Lung (tissue), 12 donors: Measurements from ENCODE around the gene NFE2L1. TPM values are rescaled to one million over a fixed set of nuclear protein-coding genes. Genes with fewer than 3 reads are reported as not detected.

Experiments used
- ATAC-seq: fragments of 200-7000 bp; cut with Tn5 transposase; one replicate; pipeline ENCODE4 v1.9.1; 2020; ENCODE audit warnings: moderate number of reproducible peaks; ENCODE audit not compliant: insufficient read depth, low FRiP score
- DNase-seq, 3 donors: peaks; one replicate each; pipeline ENCODE4 v3.0.0-alpha.2; 2013 to 2017
- H3K27ac ChIP-seq, 2 donors: one replicate each; pipeline ENCODE4 v1.5.1; 2013; ENCODE audit warnings: mild to moderate bottlenecking in 2 of 2, moderate library complexity in 2 of 2, control low read depth in 1 of 2, inconsistent platforms in 1 of 2, low read depth in 1 of 2, low read length in 1 of 2
- H3K27me3 ChIP-seq, 3 donors: one replicate each; pipeline ENCODE4 v1.5.1; 2013; ENCODE audit warnings: low read length in 2 of 3; ENCODE audit not compliant: control insufficient read depth in 3 of 3, insufficient read depth in 3 of 3
- H3K36me3 ChIP-seq, 4 donors: one replicate each; pipeline ENCODE4 v1.5.1; 2013; ENCODE audit warnings: low read length in 4 of 4, mild to moderate bottlenecking in 1 of 4, moderate library complexity in 1 of 4; ENCODE audit not compliant: control insufficient read depth in 4 of 4, insufficient read depth in 4 of 4
- H3K4me1 ChIP-seq, 5 donors: one replicate each; pipeline ENCODE4 v1.5.1; 2013; ENCODE audit warnings: low read length in 5 of 5, mild to moderate bottlenecking in 2 of 5, moderate library complexity in 1 of 5; ENCODE audit not compliant: control insufficient read depth in 5 of 5, insufficient read depth in 5 of 5
- H3K4me3 ChIP-seq: one replicate; pipeline ENCODE4 v1.5.1; 2013; ENCODE audit warnings: mild to moderate bottlenecking, control low read depth, moderate library complexity
- H3K9ac ChIP-seq, 2 donors: one replicate each; pipeline ENCODE4 v1.5.1; 2013; ENCODE audit warnings: low read length in 2 of 2, control low read depth in 1 of 2; ENCODE audit not compliant: insufficient read depth in 1 of 2
- H3K9me3 ChIP-seq, 4 donors: one replicate each; pipeline ENCODE4 v1.5.1; 2013; ENCODE audit warnings: low read length in 3 of 4, mild to moderate bottlenecking in 1 of 4, moderate library complexity in 1 of 4; ENCODE audit not compliant: control insufficient read depth in 4 of 4, insufficient read depth in 3 of 4
- WGBS, 2 donors: extraction: QIAGEN DNeasy Blood & Tissue Kit; methylation state at CpG; one replicate each; pipeline ENCODE4 v1.1.7; 2013; 5-methylcytosine and 5-hydroxymethylcytosine counted together
- polyA plus RNA-seq, 2 donors: library from polyadenylated mRNA; stranded (reverse); fragments of 200-250 nt; gene quantifications; one replicate each; pipeline ENCODE4 v1.2.1, GENCODE V29; 2013
- total RNA-seq, 2 donors: library from RNA; depleted of rRNA in 1 of 2; stranded (reverse); fragments of >200 nt in 1 of 2; gene quantifications; one replicate each; pipeline ENCODE4 v1.2.1, GENCODE V29; 2014 to 2021
- TF ChIP-seq, protein P1 (sequence below): IDR thresholded peaks from 2 replicates; pipeline ENCODE4 v1.5.1; 2012; ENCODE audit warnings: mild to moderate bottlenecking; ENCODE audit errors: control extremely low read depth, extremely low read depth
- donor health status: control.
- donor health status: control.
- donor health status: Bipolar disorder and iron deficiency.
- donor health status: healthy.
- donor health status: DM: yes; HTN: yes; CAD: no.

NFE2L1 gene
- total and polyA plus RNA-seq, 4 donors = 68.8 to 135 (median 87.1) TPM

- peak; percentile 16 for ATAC-seq
- H3K36me3 ChIP-seq = no peaks in the 10 kb centered on the region
- H3K27ac ChIP-seq = peak overlapping the region; percentile 89 to 93
- no peak overlapping the region for H3K9ac ChIP-seq
- H3K4me1 ChIP-seq = peaks cover 0 to 34% (median 14%) of the 10 kb centered on the region in 5 donors
- H3K27me3 ChIP-seq = peaks cover 0 to 25% (median 8%) of the 10 kb centered on the region in 3 donors
- H3K9me3 ChIP-seq = no peaks in the 10 kb centered on the region
- DNase-seq = peak in 2 of 3 donors; percentile 35 to 38
- 1% methylated on average over 52 to 54 of the region's 54 CpGs for WGBS, 2 donors
- TF ChIP-seq, protein P1, sequence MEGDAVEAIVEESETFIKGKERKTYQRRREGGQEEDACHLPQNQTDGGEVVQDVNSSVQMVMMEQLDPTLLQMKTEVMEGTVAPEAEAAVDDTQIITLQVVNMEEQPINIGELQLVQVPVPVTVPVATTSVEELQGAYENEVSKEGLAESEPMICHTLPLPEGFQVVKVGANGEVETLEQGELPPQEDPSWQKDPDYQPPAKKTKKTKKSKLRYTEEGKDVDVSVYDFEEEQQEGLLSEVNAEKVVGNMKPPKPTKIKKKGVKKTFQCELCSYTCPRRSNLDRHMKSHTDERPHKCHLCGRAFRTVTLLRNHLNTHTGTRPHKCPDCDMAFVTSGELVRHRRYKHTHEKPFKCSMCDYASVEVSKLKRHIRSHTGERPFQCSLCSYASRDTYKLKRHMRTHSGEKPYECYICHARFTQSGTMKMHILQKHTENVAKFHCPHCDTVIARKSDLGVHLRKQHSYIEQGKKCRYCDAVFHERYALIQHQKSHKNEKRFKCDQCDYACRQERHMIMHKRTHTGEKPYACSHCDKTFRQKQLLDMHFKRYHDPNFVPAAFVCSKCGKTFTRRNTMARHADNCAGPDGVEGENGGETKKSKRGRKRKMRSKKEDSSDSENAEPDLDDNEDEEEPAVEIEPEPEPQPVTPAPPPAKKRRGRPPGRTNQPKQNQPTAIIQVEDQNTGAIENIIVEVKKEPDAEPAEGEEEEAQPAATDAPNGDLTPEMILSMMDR = no peak
- no peak overlapping the region for H3K4me3 ChIP-seq
Measured at GRCh38 chr17:48024149-48025039, 23.8 kb upstream of the NFE2L1 start.

DNA sequence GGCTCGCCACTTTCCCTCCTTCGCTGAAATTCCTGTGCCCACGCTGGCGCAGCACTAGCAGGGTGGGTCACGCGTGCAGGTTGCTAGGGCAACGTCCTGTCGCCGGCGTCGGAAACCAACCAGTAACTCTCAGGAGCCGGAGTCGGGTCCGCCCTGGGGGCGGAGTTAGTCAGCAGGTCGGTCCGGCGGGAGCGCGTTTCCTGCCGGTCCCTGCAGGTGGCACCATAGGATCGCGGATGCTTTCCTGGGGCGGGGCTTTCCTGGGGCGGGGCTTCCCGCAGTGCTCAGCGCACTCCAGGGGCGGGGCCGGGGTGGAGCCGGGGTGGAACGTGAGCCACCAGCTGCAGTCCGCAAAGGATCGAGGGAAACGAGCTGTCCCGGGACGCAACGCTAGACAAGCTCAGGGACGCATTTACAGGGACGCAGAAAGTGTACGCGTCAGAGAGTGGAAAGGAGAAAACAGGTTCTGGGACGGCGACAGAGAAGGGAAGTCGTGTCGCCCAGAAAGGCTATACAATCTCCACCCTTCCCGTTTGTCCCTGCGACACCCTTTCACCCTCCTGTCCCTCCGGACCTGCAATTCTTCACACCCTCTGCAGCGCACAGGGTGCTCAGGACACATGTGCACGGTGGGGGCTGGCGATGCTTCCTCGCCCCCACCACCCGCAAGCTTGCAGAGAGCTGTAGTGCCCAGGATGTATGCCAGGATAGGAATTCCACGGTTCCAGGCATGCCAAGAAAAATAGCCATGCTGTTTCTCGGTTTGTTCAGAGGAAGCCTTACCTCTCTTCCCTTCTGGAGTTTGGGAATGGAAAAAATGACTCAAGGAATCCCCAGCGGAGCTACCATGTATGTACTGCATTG is 22.9 kb upstream of the NFE2L1 start:
- TF ChIP-seq, protein P1 = peak; percentile 85
- peak overlapping the region; percentile 38 for H3K4me3 ChIP-seq
- no peak overlapping the region for H3K9ac ChIP-seq
- H3K27ac ChIP-seq = peak overlapping the region in 1 of 2 donors; percentile 79
- H3K27me3 ChIP-seq = peaks cover 0 to 24% (median 8%) of the 10 kb centered on the region in 3 donors
- DNase-seq (peak; percentile 97 to 99 (median 97)), ATAC-seq (peak; percentile 91)
- H3K36me3 ChIP-seq = no peaks in the 10 kb centered on the region
- no peaks in the 10 kb centered on the region for H3K9me3 ChIP-seq
- 1 to 2% methylated on average over 56 of the region's 56 CpGs for WGBS, 2 donors
- H3K4me1 ChIP-seq = peaks cover 0 to 34% (median 14%) of the 10 kb centered on the region in 5 donors

DNA sequence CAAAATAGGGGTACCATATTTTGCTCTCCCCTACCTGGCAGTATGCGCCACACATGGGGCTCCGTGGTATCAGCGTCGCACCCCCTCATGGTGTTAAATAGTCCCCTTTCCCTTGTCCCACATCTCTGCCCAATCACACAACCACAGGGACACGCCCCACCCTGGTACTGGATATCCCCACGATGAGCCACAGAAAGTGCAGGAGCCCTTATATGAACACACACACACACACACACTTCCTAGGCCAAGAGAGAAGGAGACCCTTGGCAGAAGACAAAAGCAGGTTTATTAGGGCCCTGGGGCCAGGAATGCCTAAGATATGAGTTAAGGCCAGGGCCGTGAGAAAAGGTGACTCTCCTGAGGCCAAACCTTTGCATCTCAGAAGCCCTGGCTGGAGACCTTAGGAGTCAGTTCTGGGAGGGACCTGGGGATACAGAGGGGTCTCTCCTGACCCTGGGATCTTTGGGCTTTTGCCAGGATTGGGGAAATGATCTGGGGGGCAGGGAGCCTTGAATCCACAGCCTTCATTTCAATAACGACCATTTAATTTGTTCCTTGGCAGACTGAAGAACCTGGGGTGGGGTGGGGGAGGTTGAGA is 22.2 kb upstream of the NFE2L1 start:
- ATAC-seq = no peak
- Histone ChIP-seq H3K9ac (no peak overlapping the region), H3K36me3 (no peaks in the 10 kb centered on the region), H3K4me3 (no peak overlapping the region), H3K27me3 (peaks cover 0 to 23% (median 8%) of the 10 kb centered on the region in 3 donors), H3K4me1 (peaks cover 0 to 34% (median 14%) of the 10 kb centered on the region in 5 donors), H3K9me3 (no peaks in the 10 kb centered on the region), H3K27ac (peak overlapping the region in 1 of 2 donors; percentile 79)
- TF ChIP-seq, protein P1 = no peak
- no peak for DNase-seq
- WGBS, 2 donors = 32 to 46% methylated on average over 8 of the region's 8 CpGs
